SJSA1 (cell line): ENCODE measurements around the gene FNBP1. TPM values are rescaled to one million over a fixed set of nuclear protein-coding genes. Genes with fewer than 3 reads are reported as not detected.
"Not testable (repeated sequence)": the region's sequence is repeated elsewhere in the genome, so short reads cannot be mapped to it uniquely, and the experiment has no call there.

Experiments used
- DNase-seq, 2 experiments: peaks; one replicate each; pipeline ENCODE4 v3.0.0-alpha.2; 2015 to 2020; ENCODE audit warnings: low spot score in 2 of 2, low read depth in 1 of 2
- H3K27ac ChIP-seq: fragments of 250-450 bp; sonication (Bioruptor Pico); 2 replicates; pipeline ENCODE4 v1.5.1; 2020; ENCODE audit warnings: mild to moderate bottlenecking, moderate library complexity
- H3K27me3 ChIP-seq: fragments of 250-450 bp; sonication (Bioruptor Pico); replicated peaks from 2 replicates; pipeline ENCODE4 v1.5.1; 2020; ENCODE audit warnings: mild to moderate bottlenecking, moderate library complexity
- H3K36me3 ChIP-seq: fragments of 250-450 bp; sonication (Bioruptor Pico); 2 replicates; pipeline ENCODE4 v1.5.1; 2020; ENCODE audit warnings: mild to moderate bottlenecking
- H3K4me1 ChIP-seq: fragments of 250-450 bp; sonication (Bioruptor Pico); replicated peaks from 2 replicates; pipeline ENCODE4 v1.6.1; 2021; ENCODE audit warnings: mild to moderate bottlenecking
- H3K4me3 ChIP-seq: fragments of 250-450 bp; sonication (Bioruptor Pico); 2 replicates; pipeline ENCODE4 v1.5.1; 2020; ENCODE audit warnings: mild to moderate bottlenecking
- H3K9me3 ChIP-seq: fragments of 250-450 bp; sonication (Bioruptor Pico); replicated peaks from 2 replicates; pipeline ENCODE4 v1.5.1; 2020; ENCODE audit warnings: mild to moderate bottlenecking
- total RNA-seq: library from RNA; depleted of rRNA; stranded (reverse); fragments of >200 nt; shearing (Covaris generic); gene quantifications from 2 replicates; pipeline ENCODE4 v1.2.3, GENCODE V29; 2014

Gene FNBP1
- total RNA-seq, 1 experiment from 2014 or later: 24.3 TPM

GRCh38 chr9:130006952-130007351, 36.0 kb downstream of the FNBP1 start:
- not testable (repeated sequence) for H3K27me3 ChIP-seq, H3K4me3 ChIP-seq, H3K27ac ChIP-seq, H3K36me3 ChIP-seq, H3K4me1 ChIP-seq, H3K9me3 ChIP-seq, DNase-seq

GRCh38 chr9:130003943-130004552, 38.9 kb downstream of the FNBP1 start:
- H3K4me3 ChIP-seq: no peak overlapping the region
- H3K27ac ChIP-seq: no peak overlapping the region
- peaks cover 10% of the 10 kb centered on the region for H3K4me1 ChIP-seq
- H3K27me3 ChIP-seq: no peaks in the 10 kb centered on the region
- H3K36me3 ChIP-seq: no peaks in the 10 kb centered on the region
- no peak for DNase-seq
- H3K9me3 ChIP-seq: no peaks in the 10 kb centered on the region

- Histone ChIP-seq H3K9me3 (no peaks in the 10 kb centered on the region), H3K36me3 (no peaks in the 10 kb centered on the region), H3K4me1 (peaks cover 9% of the 10 kb centered on the region), H3K27me3 (no peaks in the 10 kb centered on the region), H3K4me3 (no peak overlapping the region), H3K27ac (no peak overlapping the region)
- no peak for DNase-seq
Measured at GRCh38 chr9:130002320-130002719, 40.7 kb downstream of the FNBP1 start.

GRCh38 chr9:130001190-130001589, 41.8 kb downstream of the FNBP1 start:
- Histone ChIP-seq H3K27me3 (no peaks in the 10 kb centered on the region), H3K4me3 (no peak overlapping the region), H3K4me1 (peaks cover 8% of the 10 kb centered on the region), H3K27ac (no peak overlapping the region), H3K36me3 (no peaks in the 10 kb centered on the region), H3K9me3 (no peaks in the 10 kb centered on the region)
- DNase-seq: no peak

- H3K4me3 ChIP-seq: no peak overlapping the region
- H3K27me3 ChIP-seq: no peaks in the 10 kb centered on the region
- peaks cover 14% of the 10 kb centered on the region for H3K4me1 ChIP-seq
- H3K36me3 ChIP-seq: no peaks in the 10 kb centered on the region
- H3K27ac ChIP-seq: no peak overlapping the region
- no peak for DNase-seq
- no peaks in the 10 kb centered on the region for H3K9me3 ChIP-seq
Measured at GRCh38 chr9:129999141-129999510, 43.9 kb downstream of the FNBP1 start.

GRCh38 chr9:129998491-129999140, 44.4 kb downstream of the FNBP1 start:
- Histone ChIP-seq H3K36me3 (no peaks in the 10 kb centered on the region), H3K4me1 (peaks cover 19% of the 10 kb centered on the region), H3K27ac (no peak overlapping the region), H3K9me3 (no peaks in the 10 kb centered on the region), H3K4me3 (no peak overlapping the region), H3K27me3 (no peaks in the 10 kb centered on the region)
- DNase-seq: no peak

- H3K27me3 ChIP-seq, H3K9me3 ChIP-seq, H3K4me3 ChIP-seq, H3K36me3 ChIP-seq, H3K27ac ChIP-seq: not testable (repeated sequence)
- peak; percentile 62 to 70 for DNase-seq
- H3K4me1 ChIP-seq: peaks cover 23% of the 10 kb centered on the region
Measured at GRCh38 chr9:129997706-129998105, 45.3 kb downstream of the FNBP1 start.

GRCh38 chr9:129996161-129996830, 46.7 kb downstream of the FNBP1 start:
- Histone ChIP-seq H3K27me3 (no peaks in the 10 kb centered on the region), H3K4me1 (peaks cover 37% of the 10 kb centered on the region), H3K27ac (no peak overlapping the region), H3K36me3 (0 out of 2 replicates have a peak, but pooled peaks cover under 1% of the 10 kb centered on the region), H3K9me3 (no peaks in the 10 kb centered on the region), H3K4me3 (no peak overlapping the region)
- DNase-seq: no peak

GRCh38 chr9:129995409-129996160, 47.4 kb downstream of the FNBP1 start:
- 0 out of 2 replicates have a peak, but pooled peaks cover 3% of the 10 kb centered on the region for H3K36me3 ChIP-seq
- no peaks in the 10 kb centered on the region for H3K27me3 ChIP-seq
- peaks cover 45% of the 10 kb centered on the region for H3K4me1 ChIP-seq
- DNase-seq: no peak
- no peak overlapping the region for H3K4me3 ChIP-seq
- H3K27ac ChIP-seq: no peak overlapping the region
- no peaks in the 10 kb centered on the region for H3K9me3 ChIP-seq

GRCh38 chr9:129994882-129995281, 48.1 kb downstream of the FNBP1 start:
- DNase-seq: no peak
- no peaks in the 10 kb centered on the region for H3K27me3 ChIP-seq
- H3K4me1 ChIP-seq: peaks cover 52% of the 10 kb centered on the region
- no peaks in the 10 kb centered on the region for H3K9me3 ChIP-seq
- H3K36me3 ChIP-seq: 0 out of 2 replicates have a peak, but pooled peaks cover 3% of the 10 kb centered on the region
- no peak overlapping the region for H3K27ac ChIP-seq
- H3K4me3 ChIP-seq: no peak overlapping the region

GRCh38 chr9:129991139-129991538, 51.9 kb downstream of the FNBP1 start:
- peak overlapping the region; percentile 86 for H3K27ac ChIP-seq
- H3K9me3 ChIP-seq, H3K27me3 ChIP-seq, H3K4me3 ChIP-seq, H3K36me3 ChIP-seq, DNase-seq: not testable (repeated sequence)
- H3K4me1 ChIP-seq: peaks cover 69% of the 10 kb centered on the region

- Histone ChIP-seq H3K4me3 (no peak overlapping the region), H3K27me3 (no peaks in the 10 kb centered on the region), H3K4me1 (peaks cover 62% of the 10 kb centered on the region), H3K27ac (peak overlapping the region; percentile 86), H3K9me3 (no peaks in the 10 kb centered on the region), H3K36me3 (0 out of 2 replicates have a peak, but pooled peaks cover 3% of the 10 kb centered on the region)
- DNase-seq: peak in 1 of 2 experiments; percentile 41
Measured at GRCh38 chr9:129990269-129991010, 52.5 kb downstream of the FNBP1 start.

GRCh38 chr9:129989740-129990139, 53.2 kb downstream of the FNBP1 start:
- H3K4me1 ChIP-seq: peaks cover 61% of the 10 kb centered on the region
- no peaks in the 10 kb centered on the region for H3K9me3 ChIP-seq
- H3K27me3 ChIP-seq: no peaks in the 10 kb centered on the region
- H3K4me3 ChIP-seq: no peak overlapping the region
- 0 out of 2 replicates have a peak, but pooled peaks cover 8% of the 10 kb centered on the region for H3K36me3 ChIP-seq
- DNase-seq: peak; percentile 82 to 87
- H3K27ac ChIP-seq: peak overlapping the region; percentile 86
